DMS 273 (cell line): ENCODE measurements around the gene UCK1.

ENCODE experiments used
- DNase-seq: peaks from one replicate; lab custom pipeline; 2025; ENCODE audit not compliant: unreplicated experiment; lab: John Stamatoyannopoulos, UW

UCK1 gene

GRCh38 chr9:131499254-131499767 is 31.8 kb downstream of the UCK1 start:
- no peak for DNase-seq

- DNase-seq, result no peak
Observed at GRCh38 chr9:131496844-131497405, 34.1 kb downstream of the UCK1 start.

GRCh38 chr9:131495785-131496184 is 35.3 kb downstream of the UCK1 start:
- no peak for DNase-seq

GRCh38 chr9:131494296-131494870 is 36.7 kb downstream of the UCK1 start:
- DNase-seq, result no peak

- DNase-seq, result no peak
Observed at GRCh38 chr9:131492070-131492469, 39.0 kb downstream of the UCK1 start.

GRCh38 chr9:131491001-131491710 is 39.9 kb downstream of the UCK1 start:
- DNase-seq, result no peak

GRCh38 chr9:131490514-131490913 is 40.5 kb downstream of the UCK1 start:
- DNase-seq, result no peak

GRCh38 chr9:131487621-131488031 is 43.4 kb downstream of the UCK1 start:
- DNase-seq, result no peak

- peak; percentile 37 for DNase-seq
Observed at GRCh38 chr9:131487001-131487400, 44.1 kb downstream of the UCK1 start.

GRCh38 chr9:131485728-131486422 is 45.2 kb downstream of the UCK1 start:
- DNase-seq, result no peak

GRCh38 chr9:131485206-131485605 is 45.9 kb downstream of the UCK1 start:
- DNase-seq, result no peak

- no peak for DNase-seq
Observed at GRCh38 chr9:131484560-131485185, 46.4 kb downstream of the UCK1 start.

- no peak for DNase-seq
Observed at GRCh38 chr9:131484051-131484445, 47.0 kb downstream of the UCK1 start.

- DNase-seq, result peak; percentile 33
Observed at GRCh38 chr9:131483319-131484050, 47.6 kb downstream of the UCK1 start.

GRCh38 chr9:131482343-131483006 is 48.6 kb downstream of the UCK1 start:
- DNase-seq, result no peak

GRCh38 chr9:131481441-131482342 is 49.4 kb downstream of the UCK1 start:
- DNase-seq, result no peak

- no peak for DNase-seq
Observed at GRCh38 chr9:131480258-131480657, 50.8 kb downstream of the UCK1 start.

GRCh38 chr9:131478911-131479310 is 52.2 kb downstream of the UCK1 start:
- no peak for DNase-seq

GRCh38 chr9:131478421-131478868 is 52.6 kb downstream of the UCK1 start:
- DNase-seq, result peak; percentile 69
